ENCODE results near the gene SLC17A5.
A peak's percentile ranks its signal among the peaks of the same experiment; 100 is the strongest.
"Not testable (repeated sequence)": the region's sequence is repeated elsewhere in the genome, so short reads cannot be mapped to it uniquely, and the experiment has no call there.

Gene SLC17A5

DNA sequence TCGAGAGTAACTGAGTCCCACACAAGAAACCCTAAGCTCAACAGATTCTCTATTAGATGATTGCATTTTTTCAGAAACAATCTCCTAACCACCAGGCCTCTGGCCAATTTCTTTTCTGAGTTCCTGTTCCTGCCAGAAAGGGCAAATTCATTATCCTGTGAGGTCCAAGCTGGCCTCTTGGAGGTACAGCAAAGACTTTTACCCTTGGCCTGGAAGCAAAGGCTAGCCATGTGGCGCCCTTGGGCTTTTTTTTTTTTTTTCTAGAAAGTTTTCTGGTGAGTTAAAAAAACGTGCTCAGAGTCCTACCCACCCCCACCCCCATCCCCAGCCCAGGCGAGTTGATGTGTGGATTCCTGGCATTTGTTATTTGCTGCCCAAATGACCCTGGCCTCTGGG, 73.9 kb downstream of the SLC17A5 start:
- H3K4me3 ChIP-seq (replicated peaks; ENCODE audit: low read depth, low read length), result peak overlapping the region; percentile 22
- peak; percentile 93 for DNase-seq (ENCODE audit: low read depth)
- TF ChIP-seq, protein P1, sequence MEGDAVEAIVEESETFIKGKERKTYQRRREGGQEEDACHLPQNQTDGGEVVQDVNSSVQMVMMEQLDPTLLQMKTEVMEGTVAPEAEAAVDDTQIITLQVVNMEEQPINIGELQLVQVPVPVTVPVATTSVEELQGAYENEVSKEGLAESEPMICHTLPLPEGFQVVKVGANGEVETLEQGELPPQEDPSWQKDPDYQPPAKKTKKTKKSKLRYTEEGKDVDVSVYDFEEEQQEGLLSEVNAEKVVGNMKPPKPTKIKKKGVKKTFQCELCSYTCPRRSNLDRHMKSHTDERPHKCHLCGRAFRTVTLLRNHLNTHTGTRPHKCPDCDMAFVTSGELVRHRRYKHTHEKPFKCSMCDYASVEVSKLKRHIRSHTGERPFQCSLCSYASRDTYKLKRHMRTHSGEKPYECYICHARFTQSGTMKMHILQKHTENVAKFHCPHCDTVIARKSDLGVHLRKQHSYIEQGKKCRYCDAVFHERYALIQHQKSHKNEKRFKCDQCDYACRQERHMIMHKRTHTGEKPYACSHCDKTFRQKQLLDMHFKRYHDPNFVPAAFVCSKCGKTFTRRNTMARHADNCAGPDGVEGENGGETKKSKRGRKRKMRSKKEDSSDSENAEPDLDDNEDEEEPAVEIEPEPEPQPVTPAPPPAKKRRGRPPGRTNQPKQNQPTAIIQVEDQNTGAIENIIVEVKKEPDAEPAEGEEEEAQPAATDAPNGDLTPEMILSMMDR (IDR thresholded peaks at IDR 0.05; ENCODE audit: low read length, missing control alignments), result no peak

DNA sequence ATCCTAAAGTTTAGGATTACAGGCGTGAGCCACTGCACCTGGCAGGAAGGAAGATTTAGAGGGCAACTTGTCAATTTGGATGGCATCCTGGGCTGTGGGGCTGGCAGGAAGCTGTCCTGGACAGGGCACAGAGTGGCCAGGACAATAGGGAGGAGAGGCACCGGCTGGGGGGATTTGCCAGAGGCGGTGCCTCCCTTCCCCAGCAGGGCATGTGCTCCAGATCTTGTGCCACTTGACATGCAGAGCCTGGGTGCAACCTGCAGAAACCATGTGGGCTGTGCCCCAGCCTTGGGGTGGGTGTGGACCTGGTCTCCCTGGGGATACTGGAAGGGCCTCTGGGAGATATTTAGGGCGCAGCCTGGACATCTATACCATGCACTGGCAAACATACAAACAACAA, 74.4 kb downstream of the SLC17A5 start:
- DNase-seq (ENCODE audit: low read depth), result no peak
- TF ChIP-seq, protein P1 (IDR thresholded peaks at IDR 0.05; ENCODE audit: low read length, missing control alignments), result no peak
- H3K4me3 ChIP-seq (replicated peaks; ENCODE audit: low read depth, low read length), result peak overlapping the region; percentile 5

DNA sequence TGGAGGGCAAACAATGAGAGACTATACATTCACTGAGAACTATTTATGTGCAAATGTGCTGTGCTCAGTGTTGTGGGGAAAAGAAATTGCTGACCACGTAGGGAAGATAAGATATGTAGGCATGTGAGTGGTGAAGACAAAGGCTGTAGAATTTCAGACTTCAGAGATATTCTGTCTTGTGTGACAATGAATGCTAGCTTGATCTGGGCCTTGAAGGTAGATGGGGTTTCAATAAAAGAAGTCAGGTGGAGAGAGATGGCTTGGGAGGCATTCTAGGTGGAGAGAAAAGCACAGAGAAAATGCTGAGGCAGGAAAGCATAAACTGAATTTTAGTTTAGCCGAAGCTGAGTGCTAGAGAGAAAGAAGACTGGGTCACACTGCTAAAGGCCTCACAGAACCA, 76.1 kb downstream of the SLC17A5 start:
- TF ChIP-seq, protein P1 (IDR thresholded peaks at IDR 0.05; ENCODE audit: low read length, missing control alignments), result no peak
- peak; percentile 23 for DNase-seq (ENCODE audit: low read depth)
- no peak overlapping the region for H3K4me3 ChIP-seq (replicated peaks; ENCODE audit: low read depth, low read length)

DNA sequence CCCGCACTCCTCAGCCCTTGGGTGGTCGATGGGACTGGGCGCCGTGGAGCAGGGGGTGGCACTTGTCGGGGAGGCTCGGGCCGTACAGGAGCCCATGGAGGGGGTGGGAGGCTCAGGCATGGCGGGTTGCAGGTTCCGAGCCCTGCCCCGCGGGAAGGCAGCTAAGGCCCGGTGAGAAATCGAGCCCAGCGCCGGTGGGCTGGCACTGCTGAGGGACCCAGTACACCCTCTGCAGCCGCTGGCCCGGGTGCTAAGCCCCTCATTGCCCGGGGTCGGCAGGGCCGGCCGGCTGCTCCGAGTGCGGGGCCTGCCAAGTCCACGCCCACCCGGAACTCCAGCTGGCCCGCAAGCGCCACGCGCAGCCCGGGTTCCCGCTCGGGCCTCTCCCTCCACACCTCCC, 81.3 kb downstream of the SLC17A5 start:
- H3K4me3 ChIP-seq (replicated peaks; ENCODE audit: low read depth, low read length); DNase-seq (ENCODE audit: low read depth): not testable (repeated sequence)

DNA sequence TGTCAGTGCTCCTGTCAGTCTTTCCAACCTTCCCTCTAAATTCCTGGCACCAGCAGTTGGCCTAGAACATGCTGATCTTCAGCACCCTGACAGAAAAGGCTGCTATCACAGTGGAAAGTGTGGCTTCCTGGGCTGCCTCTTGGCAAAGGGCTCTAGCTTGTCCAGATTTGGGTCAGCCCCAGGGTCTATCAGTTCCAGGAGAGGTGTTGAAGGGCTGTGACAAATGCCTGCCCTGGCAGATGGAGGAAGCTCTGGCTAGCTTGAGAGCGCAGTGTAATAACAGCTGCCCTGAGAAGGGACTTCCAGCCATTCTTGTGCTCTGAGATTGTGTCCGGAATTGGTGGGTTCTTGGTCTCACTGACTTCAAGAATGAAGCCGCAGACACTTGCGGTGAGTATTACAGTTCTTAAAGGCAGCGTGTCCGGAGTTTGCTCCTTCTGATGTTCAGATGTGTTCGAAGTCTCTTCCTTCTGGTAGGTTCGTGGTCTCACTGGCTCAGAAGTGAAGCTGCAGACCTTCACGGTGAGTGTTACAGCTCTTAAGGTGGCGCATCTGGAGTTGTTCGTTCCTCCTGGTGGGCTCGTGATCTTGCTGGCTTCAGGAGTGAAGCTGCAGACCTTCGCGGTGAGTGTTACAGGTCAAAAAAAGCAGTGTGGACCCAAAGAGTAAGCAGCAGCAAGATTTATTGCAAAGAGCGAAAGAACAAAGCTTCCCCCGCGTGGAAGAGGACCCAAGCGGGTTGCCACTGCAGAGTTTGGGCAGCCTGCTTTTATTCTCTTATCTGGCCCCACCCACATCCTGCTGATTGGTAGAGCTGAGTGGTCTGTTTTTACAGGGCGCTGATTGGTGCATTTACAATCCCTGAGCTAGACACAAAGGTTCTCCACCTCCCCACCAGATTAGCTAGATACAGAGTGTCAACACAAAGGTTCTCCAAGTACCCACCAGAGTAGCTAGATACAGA, 82.3 kb downstream of the SLC17A5 start:
- H3K4me3 ChIP-seq (replicated peaks; ENCODE audit: low read depth, low read length), result not testable (repeated sequence)
- DNase-seq (ENCODE audit: low read depth), result peak; percentile 24

DNA sequence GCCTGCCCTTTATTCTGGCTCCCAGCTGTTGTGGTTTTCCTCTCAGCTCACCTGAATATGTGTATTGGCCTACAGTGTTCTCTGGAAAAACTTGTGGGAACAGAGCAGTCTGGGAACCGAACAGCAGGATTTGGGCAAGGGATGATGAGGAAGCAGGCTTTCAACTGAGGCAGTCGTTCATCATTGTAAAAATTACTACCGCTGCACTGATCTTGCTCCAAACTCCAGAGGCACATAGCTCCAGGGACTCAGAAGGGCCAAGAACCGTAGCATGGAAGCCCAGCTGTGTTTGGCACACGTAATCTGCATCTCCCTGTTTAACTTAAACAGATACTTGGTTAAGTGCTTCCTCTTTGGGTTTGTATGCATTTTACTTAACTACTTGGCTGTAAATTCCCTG, 84.7 kb downstream of the SLC17A5 start:
- no peak for DNase-seq (ENCODE audit: low read depth)
- TF ChIP-seq, protein P1 (IDR thresholded peaks at IDR 0.05; ENCODE audit: low read length, missing control alignments), result no peak
- H3K4me3 ChIP-seq (replicated peaks; ENCODE audit: low read depth, low read length), result no peak overlapping the region

DNA sequence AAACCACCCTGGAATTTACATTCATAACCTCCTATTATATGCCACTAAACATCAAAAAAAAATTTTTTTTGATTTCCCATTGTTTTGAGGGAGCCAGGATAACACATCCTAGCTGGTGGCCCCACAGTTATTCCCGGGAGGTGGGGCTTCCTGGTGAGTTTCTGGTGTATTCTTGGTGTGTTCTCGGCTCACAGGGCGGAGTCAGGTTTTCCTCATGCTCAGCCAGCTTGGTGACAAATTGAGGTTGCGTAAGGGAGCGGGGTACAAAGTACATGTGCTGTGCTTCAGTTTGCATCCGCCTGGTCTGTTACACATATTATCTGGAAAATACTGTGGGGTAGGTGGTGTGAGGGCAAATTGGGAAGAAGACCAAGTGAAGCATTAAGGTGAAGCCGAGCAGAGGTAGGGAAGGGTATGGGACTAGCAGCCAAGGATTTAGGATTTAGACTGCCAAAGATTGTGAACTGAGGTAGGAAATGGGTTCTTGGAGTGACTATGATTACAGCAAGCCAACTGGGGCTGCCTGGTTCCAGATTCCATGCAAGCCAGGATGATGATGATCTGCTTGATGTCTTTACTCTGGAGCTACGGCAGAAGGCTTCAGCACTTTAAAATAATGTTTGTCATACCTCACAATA, 86.7 kb downstream of the SLC17A5 start:
- TF ChIP-seq, protein P1 (IDR thresholded peaks at IDR 0.05; ENCODE audit: low read length, missing control alignments), result no peak
- H3K4me3 ChIP-seq (replicated peaks; ENCODE audit: low read depth, low read length), result no peak overlapping the region
- peak; percentile 63 for DNase-seq (ENCODE audit: low read depth)

DNA sequence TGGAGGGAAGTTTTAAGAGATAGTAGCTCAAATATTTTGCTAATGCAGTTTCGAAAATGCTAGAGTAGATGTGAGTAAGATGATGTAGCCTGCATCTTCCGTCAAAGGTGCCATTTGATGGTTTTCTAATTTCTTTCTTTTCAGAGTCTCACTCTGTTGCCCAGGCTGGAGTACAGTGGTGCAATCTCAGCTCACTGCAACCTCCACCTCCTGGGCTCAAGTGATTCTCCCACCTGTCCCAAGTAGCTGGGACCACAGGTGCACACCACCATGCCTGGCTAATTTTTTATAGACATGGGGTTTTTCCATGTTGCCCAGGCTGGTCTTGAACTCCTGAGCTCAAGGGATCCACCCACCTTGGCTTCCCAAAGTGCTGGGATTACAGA, 87.3 kb downstream of the SLC17A5 start:
- H3K4me3 ChIP-seq (replicated peaks; ENCODE audit: low read depth, low read length); DNase-seq (ENCODE audit: low read depth): not testable (repeated sequence)

Data from fibroblast of pulmonary artery (primary cell).